ENCODE results near the gene YIPF4. TPM values are rescaled to one million over a fixed set of nuclear protein-coding genes. Genes with fewer than 3 reads are reported as not detected.

The YIPF4 gene
- total and polyA plus RNA-seq, 12 donors = 8.4 to 69.3 (median 27.0) TPM

DNA sequence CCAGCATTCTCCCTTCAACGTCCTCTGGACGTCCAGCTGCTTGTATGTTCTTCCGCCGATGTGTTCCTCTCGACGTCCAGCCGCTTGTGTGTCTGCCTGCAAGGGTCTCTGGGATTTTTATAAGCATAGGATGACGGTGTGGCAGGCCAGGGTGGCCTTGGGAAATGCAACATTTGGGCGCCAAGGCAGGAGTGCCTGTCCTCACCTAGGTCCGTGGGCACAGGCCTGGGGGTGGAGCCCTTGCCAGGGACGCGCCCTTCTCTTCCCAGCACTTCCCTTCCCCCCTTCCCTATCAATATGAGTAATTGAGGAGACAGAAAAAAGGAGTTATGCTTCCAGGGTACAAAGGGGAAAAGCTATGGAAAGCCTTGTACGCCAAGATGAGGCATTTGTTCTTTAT is 19.5 kb upstream of the YIPF4 start:
- DNase-seq = no peak
- WGBS, 4 donors = 75 to 80% (median 77%) methylated on average over 12 to 13 of the region's 13 CpGs
- Histone ChIP-seq H3K36me3 (replicated peaks in 1 of 2) (no peaks in the 10 kb centered on the region), H3K4me3 (no peak overlapping the region), H3K27me3 (no peaks in the 10 kb centered on the region), H3K9me3 (replicated peaks in 1 of 3) (no peaks in the 10 kb centered on the region), H3K4me1 (replicated peaks in 1 of 2) (no peaks in the 10 kb centered on the region), H3K27ac (no peak overlapping the region)
- TF ChIP-seq, protein P1, sequence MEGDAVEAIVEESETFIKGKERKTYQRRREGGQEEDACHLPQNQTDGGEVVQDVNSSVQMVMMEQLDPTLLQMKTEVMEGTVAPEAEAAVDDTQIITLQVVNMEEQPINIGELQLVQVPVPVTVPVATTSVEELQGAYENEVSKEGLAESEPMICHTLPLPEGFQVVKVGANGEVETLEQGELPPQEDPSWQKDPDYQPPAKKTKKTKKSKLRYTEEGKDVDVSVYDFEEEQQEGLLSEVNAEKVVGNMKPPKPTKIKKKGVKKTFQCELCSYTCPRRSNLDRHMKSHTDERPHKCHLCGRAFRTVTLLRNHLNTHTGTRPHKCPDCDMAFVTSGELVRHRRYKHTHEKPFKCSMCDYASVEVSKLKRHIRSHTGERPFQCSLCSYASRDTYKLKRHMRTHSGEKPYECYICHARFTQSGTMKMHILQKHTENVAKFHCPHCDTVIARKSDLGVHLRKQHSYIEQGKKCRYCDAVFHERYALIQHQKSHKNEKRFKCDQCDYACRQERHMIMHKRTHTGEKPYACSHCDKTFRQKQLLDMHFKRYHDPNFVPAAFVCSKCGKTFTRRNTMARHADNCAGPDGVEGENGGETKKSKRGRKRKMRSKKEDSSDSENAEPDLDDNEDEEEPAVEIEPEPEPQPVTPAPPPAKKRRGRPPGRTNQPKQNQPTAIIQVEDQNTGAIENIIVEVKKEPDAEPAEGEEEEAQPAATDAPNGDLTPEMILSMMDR (IDR thresholded peaks at IDR 0.05) = no peak
- TF ChIP-seq POLR2A (IDR thresholded peaks at IDR 0.05) = no peak
- intact Hi-C loops (cut with DNase I) = no loop called here

DNA sequence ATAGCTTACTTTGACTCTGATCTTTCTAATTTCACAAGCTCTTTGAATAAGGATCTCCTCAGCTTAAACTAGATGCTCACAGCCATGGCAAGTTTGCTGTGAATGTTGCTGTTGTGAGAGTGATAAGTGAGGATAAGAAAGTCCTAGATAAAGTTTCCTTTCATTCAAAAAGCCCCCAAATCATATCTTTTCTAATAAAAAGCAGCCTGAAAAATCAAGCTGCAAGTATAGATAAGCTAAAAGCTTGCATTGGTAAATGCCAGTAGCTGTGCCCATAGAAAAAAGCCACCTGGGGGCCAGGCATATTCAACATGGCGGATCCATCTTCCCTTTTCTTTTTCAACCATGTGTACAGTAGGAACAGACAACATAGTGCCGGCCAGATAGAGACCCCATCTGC is 17.3 kb upstream of the YIPF4 start:
- H3K36me3 ChIP-seq (replicated peaks in 1 of 2) = no peaks in the 10 kb centered on the region
- no peak overlapping the region for H3K4me3 ChIP-seq
- H3K27ac ChIP-seq = no peak overlapping the region
- WGBS, 4 donors = 81 to 100% (median 85%) methylated on average over 2 of the region's 2 CpGs
- H3K4me1 ChIP-seq (replicated peaks in 1 of 2) = no peaks in the 10 kb centered on the region
- DNase-seq = no peak
- intact Hi-C loops (cut with DNase I) = no loop called here
- H3K9me3 ChIP-seq (replicated peaks in 1 of 3) = no peaks in the 10 kb centered on the region
- no peaks in the 10 kb centered on the region for H3K27me3 ChIP-seq
- TF ChIP-seq POLR2A (IDR thresholded peaks at IDR 0.05) = no peak
- TF ChIP-seq, protein P1 (IDR thresholded peaks at IDR 0.05) = no peak

- H3K4me3 ChIP-seq = no peak overlapping the region
- intact Hi-C loops (cut with DNase I) = no loop called here
Observed at GRCh38 chr2:32262105-32262504, 15.6 kb upstream of the YIPF4 start.

GRCh38 chr2:32264422-32265105 is 13.1 kb upstream of the YIPF4 start, which contains the start of gene NLRC4:
NLRC4 (minus strand) TSS chr2:32264886; CDS start chr2:32256775, 8,111 bp downstream.
- no peak for TF ChIP-seq POLR2A (IDR thresholded peaks at IDR 0.05)
- TF ChIP-seq, protein P1 (IDR thresholded peaks at IDR 0.05) = no peak
- Histone ChIP-seq H3K9me3 (replicated peaks in 1 of 3) (no peaks in the 10 kb centered on the region), H3K27ac (peak within 1 kb of the TSS in 4 of 5 donors; percentile 13 to 79 (median 48)), H3K27me3 (peaks cover 4% of the 10 kb centered on the region), H3K4me3 (peak within 1 kb of the TSS in 2 of 4 donors; percentile 0 to 30), H3K36me3 (replicated peaks in 1 of 2) (no peaks in the 10 kb centered on the region), H3K4me1 (replicated peaks in 1 of 2) (no peaks in the 10 kb centered on the region)
- DNase-seq = peak in 1 of 7 donors; percentile 40
- intact Hi-C loops (cut with DNase I) = no loop called here
- WGBS, 4 donors = 72 to 77% (median 74%) methylated on average over 7 of the region's 7 CpGs

More at GRCh38 chr2:32262105-32262504, 15.6 kb upstream of the YIPF4 start:
- peak in 1 of 7 donors; percentile 19 for DNase-seq
- 76 to 82% (median 79%) methylated on average over 3 of the region's 3 CpGs for WGBS, 4 donors
- no peak for TF ChIP-seq POLR2A (IDR thresholded peaks at IDR 0.05)
- TF ChIP-seq, protein P1 (IDR thresholded peaks at IDR 0.05) = no peak
- H3K9me3 ChIP-seq (replicated peaks in 1 of 3) = no peaks in the 10 kb centered on the region
- no peaks in the 10 kb centered on the region for H3K36me3 ChIP-seq (replicated peaks in 1 of 2)
- no peaks in the 10 kb centered on the region for H3K4me1 ChIP-seq (replicated peaks in 1 of 2)
- no peaks in the 10 kb centered on the region for H3K27me3 ChIP-seq
- peak overlapping the region in 1 of 5 donors; percentile 68 for H3K27ac ChIP-seq

Data from adrenal gland (tissue), 12 donors.